DOHH2 (cell line): ENCODE results near the gene PPFIA2.

Experiments
- CTCF ChIP-seq: fragments of 200-600 bp; sonication (generic); IDR thresholded peaks from one replicate; pipeline ENCODE4 v1.5.1; 2014; ENCODE audit warnings: antibody characterized with exemption, mild to moderate bottlenecking, low read depth, low read length; ENCODE audit not compliant: poor library complexity, severe bottlenecking
- EZH2phosphoT487 ChIP-seq: fragments of 200-600 bp; sonication (generic); IDR thresholded peaks from 2 replicates; pipeline ENCODE4 v1.6.1; 2017; ENCODE audit warnings: borderline replicate concordance, mild to moderate bottlenecking, antibody characterized with exemption, low read length, moderate library complexity, mixed read lengths

GRCh38 chr12:81558031-81558430 is 201.1 kb downstream of the PPFIA2 start:
- TF ChIP-seq CTCF = no peak
- no peak for TF ChIP-seq EZH2phosphoT487
